Heart right ventricle (tissue), 16 donors: ENCODE data around the gene FAM161B. TPM values are rescaled to one million over a fixed set of nuclear protein-coding genes. Genes with fewer than 3 reads are reported as not detected.

Experiments used
- ATAC-seq, 8 donors: fragments of 200-7000 bp; cut with Tn5 transposase; one replicate each; pipeline ENCODE4 v1.9.1; 2020; ENCODE audit warnings: mild to moderate bottlenecking in 8 of 8, moderate library complexity in 8 of 8, moderate number of reproducible peaks in 1 of 8
- DNase-seq, 2 donors: peaks; one replicate each; pipeline ENCODE4 v3.0.0-alpha.2; 2020
- H3K27ac ChIP-seq, 10 donors: fragments of 200-600 bp; sonication (generic) in 2 of 10; one replicate each; pipeline versions ENCODE4 v1.5.0 to v1.8.0; 2020 to 2022; ENCODE audit warnings: mild to moderate bottlenecking in 3 of 10
- H3K27me3 ChIP-seq, 7 donors: fragments of 200-600 bp; one replicate each; pipeline ENCODE4 v1.8.0; 2021 to 2022; ENCODE audit warnings: mild to moderate bottlenecking in 2 of 7
- H3K36me3 ChIP-seq, 9 donors: fragments of 200-600 bp; sonication (generic) in 1 of 9; one replicate each; pipeline versions ENCODE4 v1.5.0 to v1.8.0; 2020 to 2022; ENCODE audit warnings: mild to moderate bottlenecking in 2 of 9
- H3K4me1 ChIP-seq, 9 donors: fragments of 200-600 bp; sonication (generic) in 1 of 9; one replicate each; pipeline versions ENCODE4 v1.5.0 to v1.8.0; 2020 to 2022; ENCODE audit warnings: mild to moderate bottlenecking in 4 of 9
- H3K4me3 ChIP-seq, 10 donors: fragments of 200-600 bp; sonication (generic) in 2 of 10; one replicate each; pipeline versions ENCODE4 v1.5.0 to v1.8.0; 2020 to 2022; ENCODE audit warnings: mild to moderate bottlenecking in 7 of 10, moderate library complexity in 2 of 10
- H3K9me3 ChIP-seq, 11 donors: fragments of 200-600 bp in 10 of 11; sonication (generic) in 2 of 11; one replicate each; pipeline versions ENCODE4 v1.5.0 to v1.8.0; 2013 to 2022; ENCODE audit warnings: mild to moderate bottlenecking in 2 of 11, control low read depth in 1 of 11, moderate library complexity in 1 of 11
- WGBS, 2 donors: extraction: QIAGEN DNeasy Blood & Tissue Kit; methylation state at CpG; one replicate each; pipeline ENCODE4 v1.1.7; 2013; ENCODE audit warnings: inconsistent platforms in 1 of 2; 5-methylcytosine and 5-hydroxymethylcytosine counted together
- intact Hi-C, 10 donors: fragments of 100-400 bp; cut with DNase I; formaldehyde crosslinking; loops; one replicate each; pipeline versions ENCODE4 v1.11.1 to v1.14.2; 2022
- polyA plus RNA-seq, 2 donors: library from polyadenylated mRNA; stranded (reverse); fragments of 200-250 nt; gene quantifications; one replicate each; pipeline ENCODE4 v1.2.3, GENCODE V29; 2013
- total RNA-seq, 10 donors: library from RNA; stranded (reverse); fragmentation: NEBNext Ultra II Directional in 3 of 10; extraction: Animal tissue kit (Norgen Biotek cat#: 25700) in 3 of 10; gene quantifications; one replicate each; pipeline versions ENCODE4 v1.2.1 to v1.2.4, GENCODE V29; 2021 to 2023
- TF ChIP-seq, protein P1 (sequence below), 9 donors: fragments of 200-600 bp; sonication (generic) in 2 of 9; IDR thresholded peaks; one replicate each; pipeline versions ENCODE4 v1.5.0 to v1.8.0; 2021 to 2022; ENCODE audit warnings: antibody characterized with exemption in 9 of 9, mild to moderate bottlenecking in 5 of 9, moderate library complexity in 1 of 9
- donor health status: Arrhythmogenic right ventricular cardiomyopathy.
- donor health status: ischemic (EF 13 %, LVEDD 7.1; RV severe dilation, severe dysfunction).
- donor health status: healthy with polysubstance abuse.
- donor health status: DM: no; HTN: yes; CAD: no.
- donor health status: DM: no; HTN: no; CAD: no.
- donor health status: ischemic (EF 25% LVEDD 6.9; RV normal size, moderate dysfunction).
- donor health status: ischemic (EF 25% LVEDD 5.7; RV mildly dilated, moderate dysfunction).
- donor health status: healthy.
- donor health status: DM: yes; HTN: yes; CAD: no.
- donor health status: Ischemic cardiomyopathy.
- donor health status: ischemic (EF 35%, LVEDD 5.7; RV mildly dilated, moderate dysfunction).
- donor health status: nonischemic (EF 11% LVEDD 7.7; RV severe dilation, severe dysfunction).
- donor health status: DM: yes; HTN: yes; CAD: no.
- donor health status: PGD.
- donor health status: ischemic (EF 29% LVEDD 5.4; RV normal size, mild dysfunction).
- donor health status: nonischemic (EF 23%, LVEDD 6.1; RV moderate dilation, normal function).

FAM161B gene
- total and polyA plus RNA-seq, 12 donors, result 1.5 to 6.5 (median 3.8) TPM

DNA sequence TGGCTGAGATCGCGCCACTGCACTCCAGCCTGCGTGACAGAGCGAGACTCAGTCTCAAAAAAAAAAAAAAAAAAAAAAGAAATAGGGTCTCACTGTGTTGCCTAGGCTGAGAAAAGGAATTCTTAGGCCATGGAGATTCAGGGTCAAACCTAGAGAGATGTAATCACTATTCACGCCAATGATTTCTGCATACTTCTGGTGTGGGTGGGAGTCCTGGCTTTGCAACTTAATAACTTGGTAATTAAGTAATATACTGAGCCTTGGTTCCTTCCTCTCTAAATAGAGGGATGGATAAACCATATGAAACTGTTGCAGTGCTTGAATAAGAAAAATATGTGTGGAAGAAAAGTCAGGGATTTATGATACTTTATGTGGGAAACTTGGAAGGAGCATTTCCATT is 60.5 kb downstream of the FAM161B start:
- no peak overlapping the region for H3K4me3 ChIP-seq
- intact Hi-C loops, result loop anchor here in 2 of 10 donors (5.0 kb wide), 1 partner anchor 37 kb away; the partner anchor contains the start of gene PTGR2 (in 2 of the 2)
- TF ChIP-seq, protein P1, sequence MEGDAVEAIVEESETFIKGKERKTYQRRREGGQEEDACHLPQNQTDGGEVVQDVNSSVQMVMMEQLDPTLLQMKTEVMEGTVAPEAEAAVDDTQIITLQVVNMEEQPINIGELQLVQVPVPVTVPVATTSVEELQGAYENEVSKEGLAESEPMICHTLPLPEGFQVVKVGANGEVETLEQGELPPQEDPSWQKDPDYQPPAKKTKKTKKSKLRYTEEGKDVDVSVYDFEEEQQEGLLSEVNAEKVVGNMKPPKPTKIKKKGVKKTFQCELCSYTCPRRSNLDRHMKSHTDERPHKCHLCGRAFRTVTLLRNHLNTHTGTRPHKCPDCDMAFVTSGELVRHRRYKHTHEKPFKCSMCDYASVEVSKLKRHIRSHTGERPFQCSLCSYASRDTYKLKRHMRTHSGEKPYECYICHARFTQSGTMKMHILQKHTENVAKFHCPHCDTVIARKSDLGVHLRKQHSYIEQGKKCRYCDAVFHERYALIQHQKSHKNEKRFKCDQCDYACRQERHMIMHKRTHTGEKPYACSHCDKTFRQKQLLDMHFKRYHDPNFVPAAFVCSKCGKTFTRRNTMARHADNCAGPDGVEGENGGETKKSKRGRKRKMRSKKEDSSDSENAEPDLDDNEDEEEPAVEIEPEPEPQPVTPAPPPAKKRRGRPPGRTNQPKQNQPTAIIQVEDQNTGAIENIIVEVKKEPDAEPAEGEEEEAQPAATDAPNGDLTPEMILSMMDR (IDR thresholded peaks at IDR 0.05), result no peak
- ATAC-seq, result no peak
- no peaks in the 10 kb centered on the region for H3K9me3 ChIP-seq
- no peak overlapping the region for H3K27ac ChIP-seq
- H3K27me3 ChIP-seq, result no peaks in the 10 kb centered on the region
- H3K4me1 ChIP-seq, result peaks cover 0 to 39% (median 24%) of the 10 kb centered on the region in 9 donors
- H3K36me3 ChIP-seq, result peaks cover 0 to 28% (median 8%) of the 10 kb centered on the region in 9 donors
- no peak for DNase-seq
- 77 to 84% methylated on average over 5 of the region's 5 CpGs for WGBS, 2 donors

DNA sequence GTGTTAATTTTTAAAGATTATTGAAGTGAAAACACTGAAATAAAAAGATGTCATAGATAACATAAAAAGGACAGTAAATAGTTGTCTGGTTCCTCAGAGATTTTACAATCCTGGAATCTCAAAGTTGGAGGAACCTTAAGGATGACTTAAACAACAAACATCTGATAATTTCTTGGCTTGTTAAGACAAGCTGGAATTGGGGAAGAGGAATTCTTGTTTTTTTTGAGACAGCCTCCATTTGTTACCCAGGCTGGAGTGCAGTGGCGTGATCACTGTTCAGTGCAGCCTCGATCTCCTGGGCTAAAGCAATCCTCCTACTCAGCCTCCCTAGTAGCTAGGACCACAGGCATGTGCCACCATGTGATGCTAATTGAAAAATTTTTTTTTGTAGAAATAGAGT is 60.9 kb downstream of the FAM161B start:
- H3K4me3 ChIP-seq, result no peak overlapping the region
- H3K27ac ChIP-seq, result peak overlapping the region in 1 of 10 donors; percentile 94
- 88 to 90% methylated on average over 2 of the region's 2 CpGs for WGBS, 2 donors
- peaks cover 0 to 24% (median 4%) of the 10 kb centered on the region in 9 donors for H3K36me3 ChIP-seq
- TF ChIP-seq, protein P1 (IDR thresholded peaks at IDR 0.05), result no peak
- H3K9me3 ChIP-seq, result no peaks in the 10 kb centered on the region
- ATAC-seq, result no peak
- intact Hi-C loops, result loop anchor here in 2 of 10 donors (5.0 kb wide), 1 partner anchor 37 kb away; the partner anchor contains the start of gene PTGR2 (in 2 of the 2)
- no peak for DNase-seq
- H3K27me3 ChIP-seq, result no peaks in the 10 kb centered on the region
- peaks cover 0 to 39% (median 24%) of the 10 kb centered on the region in 9 donors for H3K4me1 ChIP-seq

DNA sequence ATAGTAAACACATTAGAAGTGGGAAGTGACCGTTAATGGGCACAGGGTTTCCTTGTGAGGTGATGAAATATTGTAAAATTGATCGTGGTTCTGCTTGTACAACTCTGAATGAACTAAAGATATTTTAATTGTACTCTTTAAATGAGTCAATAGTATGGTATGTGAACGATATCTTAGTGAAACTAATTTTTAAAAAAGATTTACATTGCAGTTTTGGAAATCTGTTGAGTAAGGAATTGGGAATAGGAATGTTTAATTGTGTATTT is 61.5 kb downstream of the FAM161B start:
- Histone ChIP-seq H3K4me3 (peak overlapping the region in 1 of 10 donors; percentile 75), H3K36me3 (peaks cover 0 to 20% (median 3%) of the 10 kb centered on the region in 9 donors), H3K4me1 (peaks cover 0 to 39% (median 24%) of the 10 kb centered on the region in 9 donors), H3K27ac (peak overlapping the region in 2 of 10 donors; percentile 94 to 98), H3K9me3 (no peaks in the 10 kb centered on the region), H3K27me3 (no peaks in the 10 kb centered on the region)
- DNase-seq (no peak), ATAC-seq (no peak)
- intact Hi-C loops, result loop anchor here in 2 of 10 donors (5.0 kb wide), 1 partner anchor 36 kb away; the partner anchor contains the start of gene PTGR2 (in 2 of the 2)
- WGBS, 2 donors, result 42 to 56% methylated on average over 3 of the region's 3 CpGs
- TF ChIP-seq, protein P1 (IDR thresholded peaks at IDR 0.05), result no peak

DNA sequence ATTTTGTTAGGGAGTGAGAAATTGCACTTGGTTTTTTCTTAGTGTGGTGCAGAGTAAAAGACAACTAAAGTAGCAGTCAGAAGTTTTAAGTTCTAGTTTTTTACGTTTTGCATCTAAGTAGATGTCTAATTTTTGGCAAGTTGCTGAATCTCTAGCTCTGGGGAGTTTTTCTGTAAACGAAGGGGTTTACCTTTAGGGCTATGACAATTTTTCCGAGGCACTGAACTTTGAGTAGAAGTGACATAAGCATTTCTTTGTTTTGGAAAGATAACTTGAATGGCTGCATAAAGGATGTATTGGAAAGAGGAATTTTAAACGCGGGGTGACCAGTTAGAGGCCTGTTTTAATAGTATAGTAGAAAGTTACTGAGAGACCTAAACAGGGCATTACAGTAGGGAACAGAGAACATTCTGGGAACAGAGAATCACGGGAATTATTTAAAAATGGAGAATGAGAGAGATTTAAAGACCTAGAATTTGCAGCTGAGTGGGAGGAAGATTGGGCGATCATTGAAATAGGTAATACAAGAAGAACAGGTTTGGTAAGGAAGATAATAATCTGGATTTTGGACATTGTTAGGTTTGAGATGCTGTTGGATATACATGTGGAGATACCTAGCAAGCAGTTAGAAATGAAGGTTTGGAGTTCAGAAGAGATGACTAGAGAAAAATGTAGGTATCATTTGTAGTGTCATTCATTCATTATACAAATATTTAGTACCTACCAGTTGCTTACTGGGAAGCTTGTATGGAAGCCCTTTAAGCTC is 62.0 kb downstream of the FAM161B start:
- 34 to 38% methylated on average over 7 of the region's 7 CpGs for WGBS, 2 donors
- Histone ChIP-seq H3K4me3 (peak overlapping the region; percentile 74 to 95 (median 85)), H3K9me3 (no peaks in the 10 kb centered on the region), H3K27me3 (no peaks in the 10 kb centered on the region), H3K36me3 (peaks cover 0 to 20% (median 5%) of the 10 kb centered on the region in 9 donors), H3K4me1 (peaks cover 0 to 39% (median 24%) of the 10 kb centered on the region in 9 donors), H3K27ac (peak overlapping the region in 7 of 10 donors; percentile 89 to 98 (median 94))
- TF ChIP-seq, protein P1 (IDR thresholded peaks at IDR 0.05), result no peak
- DNase-seq, result no peak
- intact Hi-C loops, result loop anchor here in 2 of 10 donors (5.0 kb wide), 1 partner anchor 36 kb away; the partner anchor contains the start of gene PTGR2 (in 2 of the 2)
- no peak for ATAC-seq
